Mesothelial cell of epicardium (in vitro differentiated cells): ENCODE measurements around the gene OLFML2B. TPM values are rescaled to one million over a fixed set of nuclear protein-coding genes. Genes with fewer than 3 reads are reported as not detected.

ENCODE experiments used
- DNase-seq, 2 experiments: peaks; one replicate each; pipeline ENCODE4 v3.0.0; 2021; ENCODE audit warnings: low spot score in 2 of 2; ENCODE audit not compliant: unreplicated experiment in 2 of 2
- H3K27ac Mint-ChIP-seq: 2 replicates; pipeline ENCODE4 v1.8.0; 2021; ENCODE audit warnings: mixed read lengths
- H3K27me3 Mint-ChIP-seq: 2 replicates; pipeline ENCODE4 v1.8.0; 2021; ENCODE audit warnings: low read depth, mixed read lengths
- H3K36me3 Mint-ChIP-seq: 2 replicates; pipeline ENCODE4 v1.8.0; 2021; ENCODE audit warnings: mixed read lengths
- H3K4me1 Mint-ChIP-seq: 2 replicates; pipeline ENCODE4 v1.8.0; 2021; ENCODE audit warnings: mixed read lengths
- H3K4me3 Mint-ChIP-seq: 2 replicates; pipeline ENCODE4 v1.8.0; 2021; ENCODE audit warnings: mild to moderate bottlenecking, moderate library complexity, mixed read lengths
- H3K9me3 Mint-ChIP-seq: 2 replicates; pipeline ENCODE4 v1.8.0; 2021; ENCODE audit warnings: mixed read lengths
- total RNA-seq: library from RNA; stranded (reverse); gene quantifications from 3 replicates; pipeline ENCODE4 v1.2.1, GENCODE V29; 2021
- TF ChIP-seq, protein P1 (sequence below): fragments of 200-600 bp; sonication (generic); IDR thresholded peaks from one replicate; pipeline ENCODE4 v1.5.0; 2021; ENCODE audit warnings: antibody characterized with exemption; ENCODE audit not compliant: unreplicated experiment

Gene OLFML2B
- total RNA-seq, 1 donor from 2014 or later: 4.4 TPM

DNA sequence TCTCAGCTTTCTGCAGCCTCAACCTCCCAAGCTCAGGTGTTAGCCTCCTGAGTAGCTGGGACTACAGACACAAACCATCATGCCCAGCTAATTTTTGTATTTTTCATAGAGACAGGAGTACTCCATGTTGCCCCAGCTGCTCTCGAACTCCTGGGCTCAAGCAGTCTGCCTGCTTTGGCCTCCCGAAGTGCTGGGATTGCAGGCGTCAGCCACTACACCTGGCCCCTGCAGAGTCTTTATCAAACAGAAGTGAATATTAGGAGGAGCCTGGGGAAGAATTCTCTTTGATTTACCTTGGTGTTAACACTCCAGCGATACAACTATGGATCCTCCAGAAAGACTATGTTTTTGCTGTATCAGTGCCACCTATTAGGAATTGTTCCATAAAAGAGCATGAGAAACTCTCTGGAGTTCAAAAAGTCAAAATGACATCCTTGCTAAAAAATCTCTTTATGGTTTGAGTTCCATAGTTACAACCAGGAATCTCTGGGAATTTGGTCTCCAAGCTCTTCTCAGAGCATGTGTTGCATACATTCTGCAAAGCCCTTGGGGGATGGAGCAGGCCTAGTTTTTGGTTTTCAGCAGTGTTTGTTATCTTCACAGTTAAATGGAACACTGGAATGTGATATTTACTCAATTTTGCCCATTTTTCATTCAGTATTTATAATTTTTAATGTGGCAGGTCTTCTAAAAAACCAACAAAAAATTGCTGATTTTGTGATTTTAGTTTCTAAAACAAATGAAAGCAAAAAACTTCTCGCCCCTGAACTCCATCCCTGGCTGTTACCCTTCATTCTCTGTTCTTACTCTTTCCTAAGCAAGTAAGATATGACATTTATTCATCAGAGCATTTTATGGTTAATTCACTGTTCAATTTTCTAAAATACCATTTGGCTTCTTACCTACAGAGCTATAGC is 77.3 kb downstream of the OLFML2B start:
- no peak for DNase-seq

DNA sequence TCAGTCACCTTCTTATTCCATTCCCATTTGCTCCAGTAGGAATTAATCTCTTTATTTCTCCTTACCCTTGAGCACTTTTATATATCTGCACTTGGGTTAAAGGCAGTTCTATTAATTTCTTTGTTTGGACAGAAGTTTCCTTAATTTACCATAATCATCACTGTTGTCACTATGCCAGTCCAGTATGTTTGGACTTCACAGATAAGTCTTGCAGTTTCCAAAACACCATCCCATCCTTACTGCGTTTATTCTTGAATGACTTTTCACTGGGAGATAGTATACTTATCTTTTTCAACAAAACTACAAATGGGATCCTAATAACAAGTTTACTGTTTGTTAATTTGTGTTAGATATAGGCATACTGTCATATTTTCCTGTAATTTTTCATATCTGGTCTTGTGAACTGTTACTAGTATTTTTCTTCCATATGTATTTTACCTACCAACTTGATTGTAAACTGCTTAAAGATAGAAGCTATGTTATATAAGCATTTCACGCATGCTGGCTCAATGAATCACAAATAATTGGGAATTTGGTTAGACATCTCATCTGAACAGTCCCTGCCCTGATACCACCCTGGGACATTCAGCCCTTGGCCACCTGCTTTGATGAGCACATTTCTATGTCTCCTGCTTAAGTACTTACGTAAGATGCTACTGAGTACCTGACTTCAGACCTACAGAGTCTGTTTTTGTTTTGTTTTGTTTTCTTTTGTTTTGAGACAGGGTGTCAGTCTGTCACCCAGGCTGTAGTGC is 78.2 kb downstream of the OLFML2B start:
- H3K4me3 Mint-ChIP-seq: no peak overlapping the region

More for the DNA sequence above, 77.3 kb downstream of the OLFML2B start:
- Mint-ChIP-seq H3K36me3 (peaks cover 23% of the 10 kb centered on the region), H3K4me3 (no peak overlapping the region), H3K27ac (peak overlapping the region; percentile 4), H3K9me3 (peaks cover 9% of the 10 kb centered on the region), H3K27me3 (no peaks in the 10 kb centered on the region), H3K4me1 (peaks cover 36% of the 10 kb centered on the region)
- TF ChIP-seq, protein P1, sequence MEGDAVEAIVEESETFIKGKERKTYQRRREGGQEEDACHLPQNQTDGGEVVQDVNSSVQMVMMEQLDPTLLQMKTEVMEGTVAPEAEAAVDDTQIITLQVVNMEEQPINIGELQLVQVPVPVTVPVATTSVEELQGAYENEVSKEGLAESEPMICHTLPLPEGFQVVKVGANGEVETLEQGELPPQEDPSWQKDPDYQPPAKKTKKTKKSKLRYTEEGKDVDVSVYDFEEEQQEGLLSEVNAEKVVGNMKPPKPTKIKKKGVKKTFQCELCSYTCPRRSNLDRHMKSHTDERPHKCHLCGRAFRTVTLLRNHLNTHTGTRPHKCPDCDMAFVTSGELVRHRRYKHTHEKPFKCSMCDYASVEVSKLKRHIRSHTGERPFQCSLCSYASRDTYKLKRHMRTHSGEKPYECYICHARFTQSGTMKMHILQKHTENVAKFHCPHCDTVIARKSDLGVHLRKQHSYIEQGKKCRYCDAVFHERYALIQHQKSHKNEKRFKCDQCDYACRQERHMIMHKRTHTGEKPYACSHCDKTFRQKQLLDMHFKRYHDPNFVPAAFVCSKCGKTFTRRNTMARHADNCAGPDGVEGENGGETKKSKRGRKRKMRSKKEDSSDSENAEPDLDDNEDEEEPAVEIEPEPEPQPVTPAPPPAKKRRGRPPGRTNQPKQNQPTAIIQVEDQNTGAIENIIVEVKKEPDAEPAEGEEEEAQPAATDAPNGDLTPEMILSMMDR: no peak

GRCh38 chr1:161944381-161944780 is 79.3 kb downstream of the OLFML2B start:
- no peak for DNase-seq
- Mint-ChIP-seq H3K4me3 (no peak overlapping the region), H3K9me3 (peaks cover 9% of the 10 kb centered on the region), H3K27me3 (no peaks in the 10 kb centered on the region), H3K36me3 (peaks cover 14% of the 10 kb centered on the region), H3K4me1 (peaks cover 32% of the 10 kb centered on the region), H3K27ac (no peak overlapping the region)
- TF ChIP-seq, protein P1: no peak

More for the DNA sequence above, 78.2 kb downstream of the OLFML2B start:
- Mint-ChIP-seq H3K36me3 (peaks cover 23% of the 10 kb centered on the region), H3K4me1 (peaks cover 36% of the 10 kb centered on the region), H3K9me3 (peaks cover 9% of the 10 kb centered on the region), H3K27ac (peak overlapping the region; percentile 4), H3K27me3 (no peaks in the 10 kb centered on the region)
- DNase-seq: no peak
- TF ChIP-seq, protein P1: no peak

- Mint-ChIP-seq H3K9me3 (peaks cover 9% of the 10 kb centered on the region), H3K27ac (peak overlapping the region; percentile 12)
These were observed 79.9 kb downstream of the OLFML2B start for GRCh38 chr1:161943737-161944136.

GRCh38 chr1:161941726-161942436 is 81.8 kb downstream of the OLFML2B start:
- Mint-ChIP-seq H3K4me3 (no peak overlapping the region), H3K27me3 (no peaks in the 10 kb centered on the region), H3K4me1 (peaks cover 32% of the 10 kb centered on the region), H3K9me3 (peaks cover under 1% of the 10 kb centered on the region), H3K27ac (no peak overlapping the region), H3K36me3 (peaks cover 4% of the 10 kb centered on the region)
- DNase-seq: no peak
- TF ChIP-seq, protein P1: no peak

More at GRCh38 chr1:161943737-161944136, 79.9 kb downstream of the OLFML2B start:
- TF ChIP-seq, protein P1: no peak
- Mint-ChIP-seq H3K27me3 (no peaks in the 10 kb centered on the region), H3K4me1 (peaks cover 32% of the 10 kb centered on the region), H3K36me3 (peaks cover 13% of the 10 kb centered on the region), H3K4me3 (no peak overlapping the region)
- DNase-seq: no peak
